Aorta (tissue), 5 donors: ENCODE data around the gene ECT2. TPM values are rescaled to one million over a fixed set of nuclear protein-coding genes. Genes with fewer than 3 reads are reported as not detected.
A peak's percentile ranks its signal among the peaks of the same experiment; 100 is the strongest.
"Not testable (repeated sequence)": the region's sequence is repeated elsewhere in the genome, so short reads cannot be mapped to it uniquely, and the experiment has no call there.

Experiments used
- ATAC-seq: fragments of 200-7000 bp; cut with Tn5 transposase; one replicate; pipeline ENCODE4 v1.9.1; 2022; ENCODE audit warnings: moderate library complexity; ENCODE audit not compliant: low FRiP score
- DNase-seq, 2 donors: peaks; one replicate each; pipeline ENCODE4 v3.0.0-alpha.2; 2020
- H3K27ac ChIP-seq, 2 donors: one replicate each; pipeline ENCODE4 v1.5.1; 2013; ENCODE audit warnings: low read length in 2 of 2, mild to moderate bottlenecking in 2 of 2, moderate library complexity in 2 of 2, control low read depth in 1 of 2, inconsistent platforms in 1 of 2, low read depth in 1 of 2
- H3K27me3 ChIP-seq, 2 donors: one replicate each; pipeline ENCODE4 v1.6.1; 2013; ENCODE audit warnings: control low read depth in 1 of 2, low read length in 1 of 2, mild to moderate bottlenecking in 1 of 2, moderate library complexity in 1 of 2; ENCODE audit not compliant: insufficient read depth in 2 of 2, control insufficient read depth in 1 of 2
- H3K36me3 ChIP-seq, 2 donors: one replicate each; pipeline ENCODE4 v1.6.1; 2013; ENCODE audit warnings: control low read depth in 1 of 2, low read length in 1 of 2, mild to moderate bottlenecking in 1 of 2; ENCODE audit not compliant: insufficient read depth in 2 of 2, control insufficient read depth in 1 of 2
- H3K4me1 ChIP-seq, 2 donors: one replicate each; pipeline ENCODE4 v1.6.1; 2013; ENCODE audit warnings: low read length in 2 of 2, control low read depth in 1 of 2, mild to moderate bottlenecking in 1 of 2, moderate library complexity in 1 of 2; ENCODE audit not compliant: insufficient read depth in 2 of 2, control insufficient read depth in 1 of 2
- H3K4me3 ChIP-seq, 2 donors: one replicate each; pipeline ENCODE4 v1.5.1; 2013; ENCODE audit warnings: low read length in 2 of 2, control low read depth in 1 of 2, mild to moderate bottlenecking in 1 of 2
- H3K9me3 ChIP-seq: one replicate; pipeline ENCODE4 v1.6.1; 2013; ENCODE audit warnings: mild to moderate bottlenecking, low read length; ENCODE audit not compliant: control insufficient read depth
- WGBS, 2 donors: extraction: QIAGEN DNeasy Blood & Tissue Kit; methylation state at CpG; one replicate each; pipeline ENCODE4 v1.1.7; 2013; 5-methylcytosine and 5-hydroxymethylcytosine counted together
- intact Hi-C, 2 donors: fragments of 100-400 bp; cut with DNase I; formaldehyde crosslinking; loops; one replicate each; pipeline versions ENCODE4 v1.14.2 to v1.15.0; 2022
- polyA plus RNA-seq, 2 donors: library from polyadenylated mRNA; stranded (reverse); fragments of 200-250 nt; gene quantifications; one replicate each; pipeline ENCODE4 v1.2.3, GENCODE V29; 2013
- total RNA-seq, 2 donors: library from RNA; stranded (reverse); fragmentation: NEBNext Ultra II Directional; extraction: Animal tissue kit (Norgen Biotek cat#: 25700); gene quantifications; one replicate each; pipeline ENCODE4 v1.2.1, GENCODE V29; 2021
- donor health status: healthy with polysubstance abuse.
- donor health status: Bipolar disorder and iron deficiency.
- donor health status: DM: no; HTN: no; CAD: no.
- donor health status: DM: no; HTN: no; CAD: no.
- donor health status: DM: yes; HTN: yes; CAD: no.

Gene ECT2
- total and polyA plus RNA-seq, 4 donors, result 2.8 to 10.0 (median 5.7) TPM

DNA sequence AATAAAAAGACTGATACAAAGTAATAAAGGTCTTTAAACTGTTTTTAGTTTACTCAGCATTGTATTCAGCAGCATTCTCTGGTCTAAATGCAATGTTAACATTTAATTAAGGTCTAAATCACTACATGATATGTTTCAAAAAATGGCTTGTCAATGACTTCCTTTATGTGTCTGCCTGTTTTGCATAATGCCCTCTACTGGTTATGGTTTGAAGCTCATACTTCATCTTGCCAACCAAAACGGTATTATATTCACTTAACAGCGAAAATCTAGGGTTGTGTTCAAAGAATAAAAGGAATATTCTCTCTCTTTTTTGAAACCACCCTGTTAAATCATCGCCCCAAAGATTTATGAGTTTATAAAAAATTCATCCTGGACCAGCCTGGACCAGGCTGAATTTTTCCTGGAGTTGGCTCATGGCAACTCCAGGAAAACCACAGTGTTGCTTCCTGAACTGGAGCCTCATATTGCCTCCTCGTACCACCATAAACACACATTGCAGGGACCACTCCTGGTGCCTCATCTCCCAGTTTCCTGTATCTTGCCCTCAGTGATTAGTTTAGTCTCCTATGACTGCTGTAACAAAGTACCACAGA is 32.9 kb upstream of the ECT2 start:
- WGBS, 2 donors, result 66 to 71% methylated on average over 4 of the region's 4 CpGs
- intact Hi-C loops, result no loop called here
- ATAC-seq, result no peak
- no peaks in the 10 kb centered on the region for H3K27me3 ChIP-seq
- DNase-seq, result no peak
- no peak overlapping the region for H3K4me3 ChIP-seq
- no peaks in the 10 kb centered on the region for H3K36me3 ChIP-seq
- H3K27ac ChIP-seq, result no peak overlapping the region
- H3K9me3 ChIP-seq, result peaks cover 3% of the 10 kb centered on the region
- H3K4me1 ChIP-seq, result no peaks in the 10 kb centered on the region

DNA sequence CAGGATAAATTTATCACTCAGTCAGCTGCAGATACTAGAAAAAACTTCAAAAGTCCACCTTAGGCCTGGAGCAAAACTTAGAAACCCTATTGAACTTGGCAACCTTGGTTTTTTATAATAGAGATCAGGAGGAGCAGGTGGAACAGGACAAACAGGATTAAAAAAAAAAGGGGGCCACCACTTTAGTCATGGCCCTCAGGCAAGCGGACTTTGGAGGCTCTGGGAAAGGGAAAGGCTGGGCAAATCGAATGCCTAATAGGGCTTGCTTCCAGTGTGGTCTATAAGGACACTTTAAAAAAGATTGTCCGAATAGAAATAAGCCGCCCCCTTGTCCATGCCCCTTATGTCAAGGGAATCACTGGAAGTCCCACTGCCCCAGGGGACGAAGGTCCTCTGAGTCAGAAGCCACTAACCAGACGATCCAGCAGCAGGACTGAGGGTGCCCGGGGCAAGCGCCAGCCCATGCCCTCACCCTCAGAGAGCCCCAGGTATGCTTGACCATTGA is 27.9 kb upstream of the ECT2 start:
- DNase-seq, intact Hi-C loops, ATAC-seq, H3K27me3 ChIP-seq, H3K4me1 ChIP-seq, H3K9me3 ChIP-seq, H3K4me3 ChIP-seq, H3K27ac ChIP-seq, H3K36me3 ChIP-seq: not testable (repeated sequence)
- 82 to 87% methylated on average over 8 of the region's 8 CpGs for WGBS, 2 donors

DNA sequence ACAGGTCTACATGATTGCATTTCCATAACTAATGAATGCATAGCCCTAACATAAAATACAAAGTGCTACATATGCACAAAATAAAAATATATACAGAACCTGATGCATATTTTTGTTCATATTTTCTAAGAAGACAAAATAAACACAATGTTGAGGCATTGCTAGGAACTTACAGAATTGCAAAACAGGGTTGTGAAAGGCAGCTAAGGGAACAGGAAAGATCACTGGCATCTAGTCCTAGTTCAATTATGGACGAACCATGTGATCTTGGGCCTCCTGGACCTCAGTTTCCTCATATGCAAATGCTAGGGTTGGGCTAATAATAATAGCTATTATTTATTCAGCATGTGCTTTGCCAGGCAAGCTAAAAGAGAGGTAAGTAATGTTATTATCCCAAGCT is 24.1 kb upstream of the ECT2 start:
- Histone ChIP-seq H3K4me3 (no peak overlapping the region), H3K27ac (no peak overlapping the region), H3K9me3 (no peaks in the 10 kb centered on the region), H3K36me3 (no peaks in the 10 kb centered on the region), H3K27me3 (no peaks in the 10 kb centered on the region), H3K4me1 (no peaks in the 10 kb centered on the region)
- no peak for DNase-seq
- intact Hi-C loops, result no loop called here
- 73 to 76% methylated on average over 1 of the region's 1 CpG for WGBS, 2 donors
- no peak for ATAC-seq

DNA sequence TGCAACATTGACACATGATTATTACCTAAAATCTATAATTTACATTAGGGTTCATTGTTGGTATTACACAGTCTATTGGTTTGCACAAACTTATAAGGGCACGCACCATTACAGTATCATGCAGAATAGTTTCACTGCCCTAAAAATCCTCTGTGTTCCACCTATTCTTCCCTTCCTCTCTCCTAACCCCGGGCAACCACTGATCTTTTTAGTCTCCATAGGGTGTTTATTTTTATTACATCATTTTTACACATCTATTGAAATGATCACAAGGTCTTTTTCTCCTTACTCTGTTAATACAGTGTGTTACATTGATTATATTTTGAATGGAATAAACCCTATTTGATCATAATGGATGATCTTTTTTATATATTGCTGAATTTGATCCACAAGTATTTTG is 15.5 kb upstream of the ECT2 start:
- no peaks in the 10 kb centered on the region for H3K9me3 ChIP-seq
- ATAC-seq, result no peak
- H3K4me1 ChIP-seq, result no peaks in the 10 kb centered on the region
- no peak for DNase-seq
- H3K27ac ChIP-seq, result no peak overlapping the region
- intact Hi-C loops, result no loop called here
- no peak overlapping the region for H3K4me3 ChIP-seq
- H3K36me3 ChIP-seq, result no peaks in the 10 kb centered on the region
- WGBS, 2 donors, result 88 to 91% methylated on average over 2 of the region's 2 CpGs
- H3K27me3 ChIP-seq, result no peaks in the 10 kb centered on the region

DNA sequence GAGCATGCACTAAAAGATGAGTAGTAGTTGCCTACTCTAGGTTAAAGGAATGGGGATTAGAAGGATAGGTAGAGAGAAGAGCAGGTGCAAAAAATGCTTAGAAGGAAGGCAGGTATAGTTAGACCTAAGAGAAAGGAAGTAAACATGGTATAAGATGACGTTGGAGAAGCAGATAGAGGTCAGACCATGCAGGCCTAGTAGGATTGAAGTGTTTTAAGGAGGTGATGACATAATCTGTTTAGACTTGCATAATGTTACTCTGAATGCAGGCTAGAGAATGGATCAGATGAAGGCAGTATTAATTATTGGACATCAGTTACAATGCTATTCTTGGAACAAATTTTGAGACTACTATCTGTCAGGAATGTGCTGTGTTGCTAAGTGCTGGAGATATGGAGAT is 11.1 kb upstream of the ECT2 start:
- no peak for DNase-seq
- intact Hi-C loops, result no loop called here
- H3K4me1 ChIP-seq, result no peaks in the 10 kb centered on the region
- no peak for ATAC-seq
- no peaks in the 10 kb centered on the region for H3K36me3 ChIP-seq
- 47 to 56% methylated on average over 1 of the region's 1 CpG for WGBS, 2 donors
- H3K27ac ChIP-seq, result no peak overlapping the region
- no peaks in the 10 kb centered on the region for H3K27me3 ChIP-seq
- H3K9me3 ChIP-seq, result no peaks in the 10 kb centered on the region
- no peak overlapping the region for H3K4me3 ChIP-seq

DNA sequence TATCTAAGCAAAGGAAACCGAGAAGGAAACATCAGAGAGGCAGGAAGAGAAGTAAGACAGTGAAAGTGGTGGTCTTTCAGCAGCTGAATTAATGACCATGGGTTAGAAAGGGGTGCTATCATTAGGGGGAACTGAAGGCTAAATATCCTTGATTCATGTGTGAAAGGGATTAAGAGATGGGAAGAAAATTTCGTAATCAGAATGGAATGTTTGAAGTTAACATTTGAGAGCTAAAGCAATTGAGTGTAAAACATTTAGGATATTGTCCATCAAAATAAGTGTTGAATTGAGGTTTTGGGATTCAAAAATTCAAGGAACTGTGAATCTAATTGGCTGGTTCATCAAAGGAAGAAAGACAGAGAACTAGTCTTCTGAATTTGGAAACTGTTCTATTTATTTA is 4.1 kb upstream of the ECT2 start:
- ATAC-seq, result no peak
- Histone ChIP-seq H3K36me3 (no peaks in the 10 kb centered on the region), H3K4me3 (no peak overlapping the region), H3K27me3 (no peaks in the 10 kb centered on the region), H3K27ac (no peak overlapping the region), H3K4me1 (no peaks in the 10 kb centered on the region), H3K9me3 (no peaks in the 10 kb centered on the region)
- 60 to 66% methylated on average over 2 of the region's 2 CpGs for WGBS, 2 donors
- intact Hi-C loops, result loop anchor here in 1 of 2 donors (5.0 kb wide), 1 partner anchor 34 kb away; the partner anchor contains the start of gene NCEH1
- no peak for DNase-seq

DNA sequence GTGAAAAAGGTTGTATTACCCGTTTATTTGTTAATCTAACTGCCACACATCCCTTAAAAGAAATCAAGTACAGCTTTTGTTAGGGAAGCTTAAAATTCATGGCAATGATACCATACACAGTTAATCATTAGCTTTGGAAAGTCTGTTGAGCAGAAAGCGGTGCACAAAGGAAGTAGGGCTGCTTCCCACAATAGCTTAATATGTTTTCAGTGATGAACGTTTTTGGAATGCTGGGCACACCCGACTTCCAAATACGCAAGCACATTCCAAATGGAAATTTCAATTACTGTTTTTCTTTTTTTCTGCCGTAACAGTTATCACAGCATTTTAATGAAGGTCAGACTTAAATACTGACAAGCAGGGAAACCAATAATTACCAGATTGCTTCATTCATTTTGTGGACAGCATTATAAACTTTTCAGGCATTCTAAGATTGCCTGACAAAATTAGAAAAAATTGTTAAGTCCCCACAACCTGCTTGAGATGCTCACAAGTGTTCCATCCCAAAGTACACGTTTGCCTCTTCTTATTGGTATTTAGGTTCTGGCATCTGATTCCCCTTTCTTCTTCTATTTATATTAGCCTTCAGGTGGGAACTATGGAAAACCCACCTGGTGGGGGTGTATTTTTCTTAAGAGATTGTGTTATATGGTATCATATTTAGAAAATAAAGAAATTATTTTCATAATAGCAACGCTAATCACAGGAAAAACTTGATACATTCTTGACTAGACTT is 1.1 kb upstream of the ECT2 start:
- no peaks in the 10 kb centered on the region for H3K9me3 ChIP-seq
- no peaks in the 10 kb centered on the region for H3K27me3 ChIP-seq
- 16 to 19% methylated on average over 8 of the region's 8 CpGs for WGBS, 2 donors
- H3K4me3 ChIP-seq, result peak overlapping the region; percentile 84 to 88
- H3K27ac ChIP-seq, result peak overlapping the region in 1 of 2 donors; percentile 43
- DNase-seq (no peak), ATAC-seq (peak; percentile 40)
- H3K36me3 ChIP-seq, result no peaks in the 10 kb centered on the region
- no peaks in the 10 kb centered on the region for H3K4me1 ChIP-seq
- intact Hi-C loops, result loop anchor here in 1 of 2 donors (5.0 kb wide), 1 partner anchor 37 kb away; the partner anchor contains the start of gene NCEH1

DNA sequence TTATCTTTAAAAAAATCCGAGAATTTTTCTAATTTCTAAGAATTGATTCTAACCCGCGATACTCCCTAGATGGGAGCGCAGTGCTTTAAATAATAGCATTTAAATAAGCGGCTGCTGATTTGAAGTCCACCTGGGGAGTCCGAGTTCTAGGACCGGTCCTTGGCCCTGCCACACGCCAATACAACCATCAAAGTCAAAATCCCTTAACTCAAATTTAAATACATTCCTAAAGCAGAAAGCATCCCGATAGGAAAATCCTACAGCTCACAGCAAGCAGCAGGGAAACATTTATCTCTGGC is 508 bp upstream of the ECT2 start:
- H3K9me3 ChIP-seq, result no peaks in the 10 kb centered on the region
- no peak for DNase-seq
- H3K4me1 ChIP-seq, result no peaks in the 10 kb centered on the region
- intact Hi-C loops, result no loop called here
- WGBS, 2 donors, result 6 to 8% methylated on average over 9 of the region's 9 CpGs
- H3K27ac ChIP-seq, result peak overlapping the region; percentile 37 to 43
- peak overlapping the region; percentile 84 to 88 for H3K4me3 ChIP-seq
- no peaks in the 10 kb centered on the region for H3K36me3 ChIP-seq
- ATAC-seq, result peak; percentile 4
- no peaks in the 10 kb centered on the region for H3K27me3 ChIP-seq

DNA sequence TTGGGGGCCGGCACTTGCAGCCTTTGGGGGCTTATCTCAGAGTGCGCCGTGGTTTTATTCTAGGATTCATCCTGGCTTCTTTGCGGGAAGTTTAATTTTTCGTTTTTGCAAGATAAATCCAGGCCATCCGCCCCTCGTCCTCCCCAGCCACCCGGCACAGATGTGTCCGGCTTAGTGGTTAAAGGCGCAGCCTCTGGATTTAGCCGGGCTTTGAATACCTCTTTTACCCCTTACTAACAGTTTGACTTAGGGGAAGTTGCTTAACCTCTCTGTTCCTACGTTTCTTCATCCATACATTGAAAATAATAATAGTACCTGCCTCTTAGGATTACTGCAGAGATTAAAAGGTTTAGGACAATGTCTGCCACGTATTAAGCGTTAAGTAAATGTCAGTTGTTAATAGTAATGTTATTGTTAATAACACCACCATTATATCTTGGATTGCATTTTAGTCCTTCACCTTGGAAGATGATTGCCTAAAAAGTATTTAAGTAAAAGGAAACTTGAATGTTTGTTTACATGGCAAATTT is 714 bp downstream of the ECT2 start:
- no peak for DNase-seq
- intact Hi-C loops, result no loop called here
- WGBS, 2 donors, result 0 to 1% methylated on average over 14 of the region's 14 CpGs
- Histone ChIP-seq H3K27me3 (no peaks in the 10 kb centered on the region), H3K9me3 (no peaks in the 10 kb centered on the region), H3K4me3 (peak overlapping the region; percentile 69 to 80), H3K27ac (no peak overlapping the region), H3K36me3 (no peaks in the 10 kb centered on the region), H3K4me1 (no peaks in the 10 kb centered on the region)
- ATAC-seq, result peak; percentile 2
